GM23338 (cell line): Measurements from ENCODE around the gene ZFP92. TPM values are rescaled to one million over a fixed set of nuclear protein-coding genes. Genes with fewer than 3 reads are reported as not detected.

ENCODE experiments used
- ATAC-seq: fragments of 200-7000 bp; cut with Tn5 transposase; 3 replicates; pipeline ENCODE4 v1.9.1; 2020
- DNase-seq: peaks from one replicate; pipeline ENCODE4 v3.0.0-alpha.2; 2015; ENCODE audit warnings: low spot score
- H2AFZ ChIP-seq: fragments of 200-600 bp; sonication (generic); 2 replicates; pipeline ENCODE4 v1.8.0; 2016; ENCODE audit warnings: antibody characterized with exemption, mild to moderate bottlenecking, moderate library complexity
- H3F3A ChIP-seq: fragments of 200-600 bp; sonication (generic); replicated peaks from 2 replicates; pipeline ENCODE4 v1.8.0; 2017; ENCODE audit warnings: antibody characterized with exemption, mixed run types, low read depth
- H3K27ac ChIP-seq: fragments of 200-600 bp; sonication (generic); 2 replicates; pipeline ENCODE4 v1.6.1; 2016; ENCODE audit warnings: low read depth
- H3K27me3 ChIP-seq: fragments of 200-600 bp; sonication (generic); 2 replicates; pipeline ENCODE4 v1.8.0; 2016; ENCODE audit warnings: mild to moderate bottlenecking, mixed run types, moderate library complexity; ENCODE audit not compliant: insufficient read depth
- H3K36me3 ChIP-seq: fragments of 200-600 bp; sonication (generic); 2 replicates; pipeline ENCODE4 v1.8.0; 2016; ENCODE audit warnings: mild to moderate bottlenecking; ENCODE audit not compliant: insufficient read depth
- H3K4me1 ChIP-seq: fragments of 200-600 bp; sonication (generic); 2 replicates; pipeline ENCODE4 v1.8.0; 2016; ENCODE audit warnings: mild to moderate bottlenecking, moderate library complexity; ENCODE audit not compliant: insufficient read depth
- H3K4me2 ChIP-seq: fragments of 200-600 bp; sonication (generic); 2 replicates; pipeline ENCODE4 v1.7.1; 2017; ENCODE audit warnings: mixed run types
- H3K4me3 ChIP-seq: fragments of 200-600 bp; sonication (generic); 2 replicates; pipeline ENCODE4 v1.6.1; 2016; ENCODE audit warnings: mixed run types
- H3K79me2 ChIP-seq: fragments of 200-600 bp; sonication (generic); replicated peaks from 2 replicates; pipeline ENCODE4 v1.8.0; 2017; ENCODE audit warnings: mild to moderate bottlenecking; ENCODE audit not compliant: insufficient read depth
- H3K9me2 ChIP-seq: fragments of 200-600 bp; sonication (generic); 2 replicates; pipeline ENCODE4 v1.8.0; 2017; ENCODE audit not compliant: insufficient read depth
- H4K20me1 ChIP-seq: fragments of 200-600 bp; sonication (generic); replicated peaks from 2 replicates; pipeline ENCODE4 v1.8.0; 2017; ENCODE audit warnings: mild to moderate bottlenecking; ENCODE audit not compliant: insufficient read depth
- H3K27ac Mint-ChIP-seq: 2 replicates; pipeline ENCODE4 v1.8.0; 2020; ENCODE audit warnings: inconsistent platforms, mild to moderate bottlenecking, moderate library complexity, mixed read lengths
- H3K27me3 Mint-ChIP-seq: 3 replicates; pipeline ENCODE4 v1.8.0; 2022; ENCODE audit warnings: low read depth, mild to moderate bottlenecking, moderate library complexity, mixed read lengths, inconsistent platforms; ENCODE audit not compliant: insufficient read depth, poor library complexity
- H3K36me3 Mint-ChIP-seq: 3 replicates; pipeline ENCODE4 v1.8.0; 2021; ENCODE audit warnings: low read depth, mild to moderate bottlenecking, inconsistent platforms, moderate library complexity, mixed read lengths
- H3K4me1 Mint-ChIP-seq: 3 replicates; pipeline ENCODE4 v1.8.0; 2020; ENCODE audit warnings: mild to moderate bottlenecking, inconsistent platforms, mixed read lengths
- H3K4me3 Mint-ChIP-seq: 3 replicates; pipeline ENCODE4 v1.8.0; 2021; ENCODE audit warnings: moderate library complexity, mild to moderate bottlenecking, inconsistent platforms, mixed read lengths
- H3K9me3 Mint-ChIP-seq: 3 replicates; pipeline ENCODE4 v1.8.0; 2020; ENCODE audit warnings: moderate library complexity, mild to moderate bottlenecking, inconsistent platforms, mixed read lengths
- ETS1 ChIP-seq: IDR thresholded peaks from 2 replicates; pipeline ENCODE4 v1.6.1; 2016; ENCODE audit warnings: antibody characterized with exemption
- EZH2 ChIP-seq: fragments of 200-600 bp; sonication (generic); IDR thresholded peaks from one replicate; pipeline ENCODE4 v1.8.0; 2017; ENCODE audit warnings: antibody characterized with exemption, mild to moderate bottlenecking, low read depth; ENCODE audit not compliant: unreplicated experiment
- EZH2phosphoT487 ChIP-seq: fragments of 200-600 bp; sonication (generic); IDR thresholded peaks from one replicate; pipeline ENCODE4 v1.8.1; 2018; ENCODE audit warnings: antibody characterized with exemption; ENCODE audit not compliant: unreplicated experiment
- NANOG ChIP-seq: IDR thresholded peaks from 2 replicates; pipeline ENCODE4 v1.6.1; 2016; ENCODE audit warnings: antibody characterized with exemption, borderline replicate concordance
- POLR2AphosphoS5 ChIP-seq: IDR thresholded peaks from 2 replicates; pipeline ENCODE4 v1.6.1; 2016; ENCODE audit warnings: antibody characterized with exemption, low read depth
- STAT1 ChIP-seq: IDR thresholded peaks from one replicate; pipeline ENCODE4 v1.6.1; 2016; ENCODE audit warnings: antibody characterized with exemption; ENCODE audit not compliant: unreplicated experiment
- ZNF114 ChIP-seq: fragments of 250-450 bp; sonication (Bioruptor Pico); IDR thresholded peaks from 2 replicates; pipeline ENCODE4 v1.5.0; 2020; ENCODE audit warnings: mild to moderate bottlenecking, moderate library complexity
- ZNF331 ChIP-seq: fragments of 250-450 bp; sonication (Bioruptor Pico); IDR thresholded peaks from 2 replicates; pipeline ENCODE4 v1.5.0; 2020; ENCODE audit warnings: low read depth, mild to moderate bottlenecking, moderate library complexity
- ZNF462 ChIP-seq: fragments of 250-450 bp; sonication (Bioruptor Pico); IDR thresholded peaks from 2 replicates; pipeline ENCODE4 v1.5.0; 2020; ENCODE audit warnings: mild to moderate bottlenecking, moderate library complexity
- polyA plus RNA-seq: library from polyadenylated mRNA; unstranded; fragments of >200 nt; fragmentation: Nextera tagmentation; extraction: Ambion mirVana; gene quantifications from 2 replicates; pipeline ENCODE4 v1.2.1, GENCODE V29; 2016
- total RNA-seq: library from RNA; depleted of rRNA; stranded (reverse); fragments of >200 nt; shearing (Covaris generic); gene quantifications from 2 replicates; pipeline ENCODE4 v1.2.3, GENCODE V29; 2014

Gene ZFP92
- total and polyA plus RNA-seq, 2 experiments from 2014 or later = 0.05 to 0.52 TPM

GRCh38 chrX:153395613-153396319 is 15.5 kb upstream of the ZFP92 start:
- peaks cover 7% of the 10 kb centered on the region; the same call in 2 of the 3 replicates for H3K4me1 Mint-ChIP-seq
- Histone ChIP-seq H3K27me3 (no peaks in the 10 kb centered on the region), H3K27ac (no peak overlapping the region), H3K79me2 (no peaks in the 10 kb centered on the region), H3K9me2 (no peaks in the 10 kb centered on the region), H3K4me2 (no peak overlapping the region), H2AFZ (no peak overlapping the region), H3F3A (no peaks in the 10 kb centered on the region), H3K4me1 (no peaks in the 10 kb centered on the region), H3K36me3 (no peaks in the 10 kb centered on the region), H4K20me1 (no peaks in the 10 kb centered on the region), H3K4me3 (no peak overlapping the region)
- H3K27me3 Mint-ChIP-seq = no peaks in the 10 kb centered on the region
- ATAC-seq (no peak), DNase-seq (no peak)
- no peaks in the 10 kb centered on the region; the same call in 2 of the 3 replicates for H3K9me3 Mint-ChIP-seq
- H3K27ac Mint-ChIP-seq = no peak overlapping the region
- H3K36me3 Mint-ChIP-seq = no peaks in the 10 kb centered on the region
- no peak overlapping the region for H3K4me3 Mint-ChIP-seq
- TF ChIP-seq ZNF331 (CRISPR knock-in tag) = no peak

GRCh38 chrX:153396320-153397195 is 14.7 kb upstream of the ZFP92 start:
- Histone ChIP-seq H2AFZ (no peak overlapping the region), H3K9me2 (no peaks in the 10 kb centered on the region), H3K4me3 (no peak overlapping the region), H3K79me2 (no peaks in the 10 kb centered on the region), H4K20me1 (no peaks in the 10 kb centered on the region), H3K4me1 (no peaks in the 10 kb centered on the region), H3K36me3 (no peaks in the 10 kb centered on the region), H3K27ac (no peak overlapping the region), H3K27me3 (no peaks in the 10 kb centered on the region), H3K4me2 (no peak overlapping the region), H3F3A (no peaks in the 10 kb centered on the region)
- ATAC-seq (no peak), DNase-seq (no peak)
- H3K4me1 Mint-ChIP-seq = peaks cover 7% of the 10 kb centered on the region; the same call in 2 of the 3 replicates
- TF ChIP-seq NANOG (no peak), POLR2AphosphoS5 (no peak), ZNF331 (CRISPR knock-in tag) (no peak), ETS1 (no peak), ZNF462 (CRISPR knock-in tag) (no peak), ZNF114 (CRISPR knock-in tag) (no peak), EZH2phosphoT487 (no peak), STAT1 (no peak), EZH2 (no peak)
- no peaks in the 10 kb centered on the region; the same call in 2 of the 3 replicates for H3K9me3 Mint-ChIP-seq
- H3K4me3 Mint-ChIP-seq = no peak overlapping the region
- H3K27ac Mint-ChIP-seq = no peak overlapping the region
- no peaks in the 10 kb centered on the region for H3K27me3 Mint-ChIP-seq
- H3K36me3 Mint-ChIP-seq = no peaks in the 10 kb centered on the region
